ENCODE data around the gene USP10.

USP10 gene, protein sequence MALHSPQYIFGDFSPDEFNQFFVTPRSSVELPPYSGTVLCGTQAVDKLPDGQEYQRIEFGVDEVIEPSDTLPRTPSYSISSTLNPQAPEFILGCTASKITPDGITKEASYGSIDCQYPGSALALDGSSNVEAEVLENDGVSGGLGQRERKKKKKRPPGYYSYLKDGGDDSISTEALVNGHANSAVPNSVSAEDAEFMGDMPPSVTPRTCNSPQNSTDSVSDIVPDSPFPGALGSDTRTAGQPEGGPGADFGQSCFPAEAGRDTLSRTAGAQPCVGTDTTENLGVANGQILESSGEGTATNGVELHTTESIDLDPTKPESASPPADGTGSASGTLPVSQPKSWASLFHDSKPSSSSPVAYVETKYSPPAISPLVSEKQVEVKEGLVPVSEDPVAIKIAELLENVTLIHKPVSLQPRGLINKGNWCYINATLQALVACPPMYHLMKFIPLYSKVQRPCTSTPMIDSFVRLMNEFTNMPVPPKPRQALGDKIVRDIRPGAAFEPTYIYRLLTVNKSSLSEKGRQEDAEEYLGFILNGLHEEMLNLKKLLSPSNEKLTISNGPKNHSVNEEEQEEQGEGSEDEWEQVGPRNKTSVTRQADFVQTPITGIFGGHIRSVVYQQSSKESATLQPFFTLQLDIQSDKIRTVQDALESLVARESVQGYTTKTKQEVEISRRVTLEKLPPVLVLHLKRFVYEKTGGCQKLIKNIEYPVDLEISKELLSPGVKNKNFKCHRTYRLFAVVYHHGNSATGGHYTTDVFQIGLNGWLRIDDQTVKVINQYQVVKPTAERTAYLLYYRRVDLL

GRCh38 chr16:84699712-84700445, at the start of gene USP10:
Gene USP10, plus strand, starts transcription at chr16:84700000. Its CDS starts 91 bp downstream, at chr16:84700091.
- peak; percentile 96 for DNase-seq (ENCODE audit: low spot score)

- DNase-seq (ENCODE audit: low spot score), result no peak
These were observed 49.5 kb upstream of the USP10 start for GRCh38 chr16:84650062-84650991.

GRCh38 chr16:84652566-84652965, 47.2 kb upstream of the USP10 start:
- no peak for DNase-seq (ENCODE audit: low spot score)

GRCh38 chr16:84654238-84654637, 45.6 kb upstream of the USP10 start:
- no peak for DNase-seq (ENCODE audit: low spot score)

DNA sequence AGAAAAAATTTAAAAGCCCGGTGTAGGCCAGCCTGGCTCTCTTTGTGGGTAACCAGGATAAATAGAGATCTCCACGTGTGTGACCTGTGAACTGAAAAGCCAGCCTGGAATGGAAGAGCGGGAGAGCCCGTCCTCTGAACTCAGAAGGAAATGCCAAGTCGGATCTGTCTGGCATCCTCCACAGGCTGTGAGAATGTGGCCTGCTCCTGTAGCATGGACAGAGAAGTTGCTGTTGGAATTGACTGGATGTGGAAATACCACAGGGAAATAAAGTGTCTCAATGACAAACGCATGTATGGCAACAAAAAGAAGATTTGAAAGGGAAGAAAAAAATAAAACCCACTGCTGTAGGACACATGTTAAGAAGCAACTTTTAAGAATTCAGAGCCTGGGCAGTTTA, 44.8 kb upstream of the USP10 start:
- no peak for DNase-seq (ENCODE audit: low spot score)

DNA sequence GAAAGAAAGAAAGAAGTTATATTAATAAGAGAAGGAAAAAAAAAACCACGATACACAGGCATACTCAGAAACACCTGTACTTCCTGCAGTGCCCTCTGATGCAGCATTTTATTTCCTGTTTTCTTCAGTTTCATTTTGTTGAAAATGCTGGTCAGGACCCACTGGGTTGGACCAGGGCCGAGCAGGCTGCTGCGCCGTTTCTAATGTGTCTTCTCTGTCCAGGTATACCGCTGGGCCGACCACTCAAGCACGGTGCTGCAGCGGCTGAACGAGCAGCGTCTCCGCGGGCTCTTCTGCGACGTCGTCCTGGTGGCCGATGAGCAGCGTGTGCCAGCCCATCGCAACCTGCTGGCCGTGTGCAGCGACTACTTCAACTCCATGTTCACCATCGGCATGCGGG, 43.2 kb upstream of the USP10 start:
- DNase-seq (ENCODE audit: low spot score), result peak; percentile 46

DNA sequence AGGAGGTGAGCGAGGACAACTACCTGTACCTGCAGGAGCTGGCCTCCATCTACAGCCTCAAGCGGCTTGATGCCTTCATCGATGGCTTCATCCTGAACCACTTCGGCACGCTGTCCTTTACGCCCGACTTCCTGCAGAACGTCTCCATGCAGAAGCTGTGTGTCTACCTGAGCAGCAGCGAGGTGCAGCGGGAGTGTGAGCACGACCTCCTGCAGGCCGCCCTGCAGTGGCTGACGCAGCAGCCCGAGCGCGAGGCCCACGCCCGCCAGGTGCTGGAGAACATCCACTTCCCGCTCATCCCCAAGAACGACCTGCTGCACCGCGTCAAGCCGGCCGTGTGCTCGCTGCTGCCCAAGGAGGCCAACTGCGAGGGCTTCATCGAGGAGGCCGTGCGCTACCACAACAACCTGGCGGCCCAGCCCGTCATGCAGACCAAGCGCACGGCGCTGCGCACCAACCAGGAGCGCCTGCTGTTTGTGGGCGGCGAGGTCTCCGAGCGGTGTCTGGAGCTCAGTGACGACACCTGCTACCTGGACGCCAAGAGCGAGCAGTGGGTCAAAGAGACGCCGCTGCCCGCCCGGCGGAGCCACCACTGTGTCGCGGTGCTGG, 42.5 kb upstream of the USP10 start:
- DNase-seq (ENCODE audit: low spot score), result no peak

GRCh38 chr16:84658690-84659089, 41.1 kb upstream of the USP10 start:
- DNase-seq (ENCODE audit: low spot score), result no peak

GRCh38 chr16:84659656-84660300, 40.0 kb upstream of the USP10 start:
- DNase-seq (ENCODE audit: low spot score), result no peak

GRCh38 chr16:84660973-84661372, 38.8 kb upstream of the USP10 start:
- DNase-seq (ENCODE audit: low spot score), result no peak

- DNase-seq (ENCODE audit: low spot score), result no peak
These were observed 38.3 kb upstream of the USP10 start for GRCh38 chr16:84661418-84662060.

DNA sequence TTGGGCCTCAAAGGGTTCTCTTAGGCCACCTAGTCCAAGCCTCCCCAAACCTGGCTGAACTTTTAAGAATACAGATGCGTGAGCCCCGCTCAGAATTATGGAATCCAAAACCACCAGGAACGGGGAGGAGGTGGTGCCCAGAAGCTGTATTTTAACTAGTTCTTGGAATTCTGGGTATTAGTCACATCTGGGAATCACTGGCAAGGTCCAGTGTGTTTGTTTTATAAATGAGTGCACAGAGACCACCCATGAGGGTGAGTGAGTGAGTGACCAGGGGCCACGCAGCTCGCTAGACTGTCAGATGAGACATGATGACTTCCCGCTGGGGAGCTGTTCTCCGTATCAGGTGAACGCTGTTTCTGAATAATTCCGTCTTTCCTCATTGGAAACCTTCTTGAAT, 37.3 kb upstream of the USP10 start:
- DNase-seq (ENCODE audit: low spot score), result no peak

DNA sequence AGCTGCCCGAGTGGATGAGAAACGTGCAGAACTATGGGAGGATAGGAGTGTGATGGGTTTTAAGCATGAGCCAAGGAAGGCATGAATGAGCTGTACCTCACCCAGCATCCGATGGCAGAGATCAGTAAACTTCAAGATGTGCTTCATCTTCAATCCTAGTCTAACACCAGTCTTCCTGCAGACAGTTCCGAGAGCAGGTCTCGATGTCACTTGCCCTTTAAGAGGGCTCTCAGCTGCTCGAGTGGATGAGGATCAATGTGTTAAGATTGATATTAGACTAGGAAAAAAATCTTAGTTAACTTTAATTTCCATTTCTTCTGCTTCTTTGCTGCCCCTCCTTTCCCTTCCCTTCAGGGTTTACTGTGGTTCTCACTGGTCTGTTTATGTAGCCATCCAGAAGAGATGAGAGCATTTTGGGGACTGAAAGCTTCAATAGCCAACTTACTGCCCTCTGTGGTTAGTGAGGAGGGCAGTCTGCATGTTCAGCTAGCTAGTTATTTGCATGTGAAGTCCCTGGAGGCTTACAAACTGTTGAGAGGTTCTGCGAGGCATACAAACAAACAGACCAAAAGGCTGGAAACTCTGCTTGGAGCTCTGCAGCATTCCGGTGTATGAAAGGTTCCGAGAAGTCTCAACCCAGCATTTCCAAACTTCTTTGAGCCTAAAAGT, 36.2 kb upstream of the USP10 start:
- peak; percentile 55 for DNase-seq (ENCODE audit: low spot score)

DNA sequence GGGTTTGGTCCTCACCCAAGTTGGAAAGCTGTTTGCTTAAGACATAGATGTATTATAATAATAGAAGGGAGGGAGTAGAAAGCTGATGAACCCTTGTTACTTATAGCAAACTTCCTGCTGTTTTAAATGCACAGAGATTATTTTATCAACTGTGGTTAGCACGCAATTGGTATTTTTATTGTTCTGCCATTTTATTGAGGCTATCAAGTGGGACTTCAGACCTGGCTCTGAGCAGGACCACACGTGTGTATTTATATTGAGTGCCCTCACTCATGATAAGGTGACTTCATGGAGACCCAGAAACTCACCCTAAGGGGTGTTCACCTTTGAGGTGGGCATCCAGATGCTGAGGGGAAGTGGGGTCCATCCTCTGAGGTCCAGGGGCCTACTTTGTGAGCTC, 34.4 kb upstream of the USP10 start:
- DNase-seq (ENCODE audit: low spot score), result no peak

- DNase-seq (ENCODE audit: low spot score), result no peak
These were observed 34.0 kb upstream of the USP10 start for GRCh38 chr16:84665843-84666242.

DNA sequence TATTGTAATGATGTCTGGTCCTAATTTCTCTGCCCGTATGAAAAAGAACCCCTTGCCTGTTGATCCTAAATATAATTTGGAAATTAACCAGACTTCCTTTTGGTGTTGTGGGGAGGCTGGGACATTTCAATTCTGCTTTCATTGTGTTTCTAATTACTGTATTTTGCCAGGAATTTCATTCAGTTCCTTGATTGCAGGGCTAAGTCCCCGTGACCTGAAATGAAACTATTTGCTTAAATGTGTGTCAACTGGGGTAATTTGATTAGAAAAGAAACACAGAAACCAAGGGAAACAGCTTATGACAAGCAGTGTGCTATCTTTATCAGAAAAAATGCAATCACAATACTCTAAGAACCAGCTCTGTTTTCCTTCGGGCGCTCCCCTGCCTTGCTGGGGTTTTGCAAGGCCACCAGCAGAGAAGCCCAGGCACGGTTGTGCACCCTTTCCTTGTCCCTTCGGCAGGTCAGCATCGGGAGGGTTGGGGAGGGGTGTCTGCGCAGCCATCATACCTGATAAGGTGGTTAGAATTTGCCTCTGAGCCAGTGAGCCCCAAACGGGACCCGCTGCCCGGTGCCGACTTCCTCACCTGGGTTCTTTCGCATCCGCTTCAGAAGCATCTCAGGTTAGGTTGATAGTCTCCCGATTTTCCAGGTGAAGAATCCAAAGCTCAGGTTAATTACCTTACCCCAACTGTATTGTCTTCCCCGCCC, 32.0 kb upstream of the USP10 start:
- no peak for DNase-seq (ENCODE audit: low spot score)

- no peak for DNase-seq (ENCODE audit: low spot score)
These were observed 29.7 kb upstream of the USP10 start for GRCh38 chr16:84670063-84670462.

- peak; percentile 84 for DNase-seq (ENCODE audit: low spot score)
These were observed 27.3 kb upstream of the USP10 start for GRCh38 chr16:84672276-84673202.

All from germinal center (tissue), 1 donor.